HEK293 (cell line): ENCODE results near the gene TADA2B.
A peak's percentile ranks its signal among the peaks of the same experiment; 100 is the strongest.

ENCODE experiments used
- CTCF ChIA-PET: fragments of 350-600 bp; formaldehyde crosslinking; extraction: SDS; loops from one replicate; lab custom pipeline; 2021; ENCODE audit warnings: antibody characterized with exemption; lab: Yijun Ruan, JAX
- POLR2A ChIA-PET: fragments of 300-600 bp; formaldehyde crosslinking; extraction: SDS; loops from one replicate; lab custom pipeline; 2020; ENCODE audit warnings: antibody characterized with exemption, inconsistent platforms; lab: Yijun Ruan, JAX
- H3K27ac ChIP-seq: fragments of 200-500 bp; sonication (Bioruptor generic); 2 replicates; pipeline ENCODE4 v1.5.1; 2014; ENCODE audit warnings: low read depth, low read length, control low read depth, inconsistent platforms; ENCODE audit errors: extremely low read depth
- H3K36me3 ChIP-seq, 2 experiments: fragments of 200-500 bp in 1 of 2; sonication (Bioruptor generic) in 1 of 2; 1 replicate in 1 of 2; 2 replicates in 1 of 2; pipeline ENCODE4 v1.5.1; 2014 to 2017; ENCODE audit warnings: inconsistent platforms in 2 of 2, low read length in 2 of 2; ENCODE audit not compliant: control insufficient read depth in 2 of 2, insufficient read depth in 1 of 2
- H3K4me1 ChIP-seq: fragments of 200-500 bp; sonication (Bioruptor generic); 2 replicates; pipeline ENCODE4 v1.5.1; 2014; ENCODE audit warnings: mild to moderate bottlenecking, low read length, inconsistent platforms; ENCODE audit not compliant: control insufficient read depth, insufficient read depth
- H3K4me3 ChIP-seq: 2 replicates; pipeline ENCODE4 v1.5.1; 2011; ENCODE audit warnings: low read depth, mild to moderate bottlenecking, control low read depth, low read length, moderate library complexity
- H3K9me3 ChIP-seq: fragments of 200-500 bp; sonication (Bioruptor generic); 2 replicates; pipeline ENCODE4 v1.5.1; 2014; ENCODE audit warnings: low read depth, low read length, inconsistent platforms; ENCODE audit not compliant: control insufficient read depth, insufficient read depth
- IKZF3 ChIP-seq: fragments of 450-650 bp; IDR thresholded peaks from 2 replicates; pipeline ENCODE4 v1.5.0; 2018; ENCODE audit warnings: missing biosample characterization, mild to moderate bottlenecking, missing genetic modification characterization, moderate library complexity
- REPIN1 ChIP-seq: fragments of 450-650 bp; formaldehyde crosslinking; IDR thresholded peaks from 2 replicates; pipeline ENCODE4 v1.5.1; 2017; ENCODE audit warnings: missing biosample characterization, missing genetic modification characterization, low read depth
- SCRT2 ChIP-seq: fragments of 450-650 bp; formaldehyde crosslinking; IDR thresholded peaks from 2 replicates; pipeline ENCODE4 v1.5.1; 2016; ENCODE audit warnings: missing biosample characterization, missing genetic modification characterization
- ZBTB17 ChIP-seq: fragments of 450-650 bp; formaldehyde crosslinking; IDR thresholded peaks from 2 replicates; pipeline ENCODE4 v1.5.1; 2016; ENCODE audit warnings: missing biosample characterization, missing genetic modification characterization
- ZBTB8A ChIP-seq: fragments of 450-650 bp; formaldehyde crosslinking; IDR thresholded peaks from 2 replicates; pipeline ENCODE4 v1.5.1; 2016; ENCODE audit warnings: missing biosample characterization, missing genetic modification characterization
- ZFHX2 ChIP-seq: fragments of 450-650 bp; formaldehyde crosslinking; conservative IDR thresholded peaks from 2 replicates; pipeline ENCODE4 v1.5.1; 2016; ENCODE audit warnings: missing biosample characterization, missing genetic modification characterization
- ZNF155 ChIP-seq: fragments of 450-650 bp; formaldehyde crosslinking; IDR thresholded peaks from 2 replicates; pipeline ENCODE4 v1.5.1; 2016; ENCODE audit warnings: missing biosample characterization, missing genetic modification characterization
- ZNF202 ChIP-seq: fragments of 450-650 bp; formaldehyde crosslinking; IDR thresholded peaks from 2 replicates; pipeline ENCODE4 v1.5.1; 2016; ENCODE audit warnings: missing biosample characterization, missing genetic modification characterization, borderline replicate concordance
- ZNF341 ChIP-seq: fragments of 450-650 bp; formaldehyde crosslinking; IDR thresholded peaks from 2 replicates; pipeline ENCODE4; 2016; ENCODE audit warnings: low read depth, missing biosample characterization, missing genetic modification characterization
- ZNF426 ChIP-seq: fragments of 450-650 bp; formaldehyde crosslinking; IDR thresholded peaks from 2 replicates; pipeline ENCODE4 v1.5.1; 2017; ENCODE audit warnings: missing biosample characterization, missing genetic modification characterization, mild to moderate bottlenecking, inconsistent platforms, moderate library complexity
- ZNF549 ChIP-seq: fragments of 450-650 bp; IDR thresholded peaks from 2 replicates; pipeline ENCODE4 v1.5.1; 2018; ENCODE audit warnings: missing biosample characterization, missing genetic modification characterization, mild to moderate bottlenecking, inconsistent platforms, moderate library complexity
- ZNF558 ChIP-seq: fragments of 450-650 bp; formaldehyde crosslinking; IDR thresholded peaks from 2 replicates; pipeline ENCODE4 v1.5.1; 2016; ENCODE audit warnings: missing biosample characterization, missing genetic modification characterization
- ZNF692 ChIP-seq: fragments of 450-650 bp; formaldehyde crosslinking; IDR thresholded peaks from 2 replicates; pipeline ENCODE4 v1.5.1; 2016; ENCODE audit warnings: missing biosample characterization, missing genetic modification characterization

Gene TADA2B

GRCh38 chr4:7044137-7044930, 1.2 kb downstream of the TADA2B start:
- Histone ChIP-seq H3K27ac (peak overlapping the region; percentile 78; the same call in 1 of the 2 replicates), H3K4me3 (peak overlapping the region; percentile 90), H3K36me3 (peaks cover 0 to 17% of the 10 kb centered on the region in 2 experiments; a peak in 1 of 3 replicates), H3K9me3 (no peaks in the 10 kb centered on the region), H3K4me1 (no peaks in the 10 kb centered on the region)
- ChIA-PET POLR2A (interaction anchor here (0.8 to 3.5 kb wide), 7 partner anchors 12 to 371 kb away, joined by 3 to 14 read pairs (median 3); partner anchors contain the start of gene GRPEL1), CTCF (interaction anchor here (0.5 to 3.7 kb wide), 5 partner anchors 10 to 27 kb away, joined by 3 to 20 read pairs (median 6); partner anchors contain the start of gene GRPEL1)
- TF ChIP-seq ZNF155: no peak
- 0 out of 2 replicates have a peak, but pooled peaks have one; percentile 15 for TF ChIP-seq ZNF341 (tag by site-specific recombination)

GRCh38 chr4:7045553-7045952, 2.4 kb downstream of the TADA2B start:
- TF ChIP-seq ZNF426 (no peak), ZNF692 (no peak), ZBTB17 (tag by site-specific recombination) (no peak), REPIN1 (tag by site-specific recombination) (no peak)
- ChIA-PET POLR2A (interaction anchor here (1.3 to 3.5 kb wide), 2 partner anchors 22 to 36 kb away, joined by 3 to 14 read pairs; partner anchors contain the start of gene GRPEL1), CTCF (interaction anchor here (0.7 to 1.1 kb wide), 4 partner anchors 9 to 59 kb away, joined by 3 read pairs; no protein-coding TSS in a partner anchor)
- Histone ChIP-seq H3K9me3 (no peaks in the 10 kb centered on the region), H3K27ac (no peak overlapping the region), H3K36me3 (peaks cover 0 to 17% of the 10 kb centered on the region in 2 experiments; a peak in 1 of 3 replicates), H3K4me1 (no peaks in the 10 kb centered on the region), H3K4me3 (no peak overlapping the region)

GRCh38 chr4:7045961-7046921, 3.1 kb downstream of the TADA2B start:
- H3K4me1 ChIP-seq: peaks cover 3% of the 10 kb centered on the region; the same call in 1 of the 2 replicates
- no peak for TF ChIP-seq ZNF558 (tag by site-specific recombination)
- TF ChIP-seq IKZF3 (tag by site-specific recombination): no peak
- peak; percentile 73 for TF ChIP-seq SCRT2 (tag by site-specific recombination)
- TF ChIP-seq ZBTB8A (tag by site-specific recombination): no peak
- no peak for TF ChIP-seq ZNF202 (tag by site-specific recombination)
- H3K36me3 ChIP-seq: peaks cover 0 to 21% of the 10 kb centered on the region in 2 experiments; a peak in 1 of 3 replicates
- H3K9me3 ChIP-seq: no peaks in the 10 kb centered on the region
- H3K27ac ChIP-seq: no peak overlapping the region
- no peak overlapping the region for H3K4me3 ChIP-seq
- ChIA-PET CTCF (interaction anchor here (0.7 to 1.1 kb wide), 4 partner anchors 25 to 72 kb away, joined by 3 to 4 read pairs (median 3); no protein-coding TSS in a partner anchor), POLR2A (interaction anchor here (3.5 kb wide), 1 partner anchor 21 kb away, joined by 14 read pairs; the partner anchor contains the start of gene GRPEL1)

- H3K4me3 ChIP-seq: no peak overlapping the region
- CTCF ChIA-PET: interaction anchor here (1.1 kb wide), 1 partner anchor 72 kb away, joined by 4 read pairs; no protein-coding TSS in a partner anchor
- peaks cover 3% of the 10 kb centered on the region; the same call in 1 of the 2 replicates for H3K4me1 ChIP-seq
- H3K9me3 ChIP-seq: no peaks in the 10 kb centered on the region
- TF ChIP-seq ZBTB8A (tag by site-specific recombination) (no peak), ZFHX2 (tag by site-specific recombination) (no peak), ZNF549 (tag by site-specific recombination) (no peak)
- peaks cover 0 to 23% of the 10 kb centered on the region in 2 experiments; a peak in 1 of 3 replicates for H3K36me3 ChIP-seq
- no peak overlapping the region for H3K27ac ChIP-seq
- POLR2A ChIA-PET: interaction anchor here (1.2 kb wide), 1 partner anchor 21 kb away, joined by 4 read pairs; the partner anchor contains the start of gene GRPEL1
Observed at GRCh38 chr4:7046971-7047370, 3.8 kb downstream of the TADA2B start.
